ENCODE data around the gene RNU6-1. TPM values are rescaled to one million over a fixed set of nuclear protein-coding genes. Genes with fewer than 3 reads are reported as not detected.

RNU6-1 gene
- total RNA-seq, 3 donors from 2014 or later, result not detected

- Histone ChIP-seq H3K9me3 (no peaks in the 10 kb centered on the region), H3K4me1 (no peaks in the 10 kb centered on the region), H3K27me3 (no peaks in the 10 kb centered on the region), H3K36me3 (no peaks in the 10 kb centered on the region), H3K27ac (no peak overlapping the region), H3K4me3 (no peak overlapping the region)
- no peak for DNase-seq (ENCODE audit: low spot score in 2 of 2)
- TF ChIP-seq CTCF (IDR thresholded peaks at IDR 0.05) (no peak), POLR2AphosphoS5 (IDR thresholded peaks at IDR 0.05) (no peak), POLR2A (IDR thresholded peaks at IDR 0.05) (no peak)
- intact Hi-C loops (cut with DNase I; ENCODE audit: low total_unique reads), result no loop called here
These were observed 37.6 kb downstream of the RNU6-1 start for GRCh38 chr15:67801926-67802914.

- DNase-seq (ENCODE audit: low spot score in 2 of 2), result no peak
- Histone ChIP-seq H3K9me3 (no peaks in the 10 kb centered on the region), H3K4me1 (no peaks in the 10 kb centered on the region), H3K36me3 (no peaks in the 10 kb centered on the region), H3K27ac (no peak overlapping the region), H3K27me3 (no peaks in the 10 kb centered on the region), H3K4me3 (no peak overlapping the region)
- intact Hi-C loops (cut with DNase I; ENCODE audit: low total_unique reads), result no loop called here
- no peak for TF ChIP-seq POLR2A (IDR thresholded peaks at IDR 0.05)
- TF ChIP-seq POLR2AphosphoS5 (IDR thresholded peaks at IDR 0.05), result no peak
- TF ChIP-seq CTCF (IDR thresholded peaks at IDR 0.05), result no peak
These were observed 38.7 kb downstream of the RNU6-1 start for GRCh38 chr15:67801142-67801541.

GRCh38 chr15:67799801-67800205 is 40.0 kb downstream of the RNU6-1 start:
- intact Hi-C loops (cut with DNase I; ENCODE audit: low total_unique reads), result loop anchor here (2.0 kb wide), 1 partner anchor 51 kb away; no protein-coding TSS in a partner anchor
- TF ChIP-seq POLR2AphosphoS5 (IDR thresholded peaks at IDR 0.05), result no peak
- no peak for TF ChIP-seq POLR2A (IDR thresholded peaks at IDR 0.05)
- no peak for TF ChIP-seq CTCF (IDR thresholded peaks at IDR 0.05)
- Histone ChIP-seq H3K27ac (no peak overlapping the region), H3K9me3 (peaks cover 0 to 6% of the 10 kb centered on the region in 2 donors), H3K4me3 (no peak overlapping the region), H3K4me1 (no peaks in the 10 kb centered on the region), H3K27me3 (no peaks in the 10 kb centered on the region), H3K36me3 (no peaks in the 10 kb centered on the region)
- no peak for DNase-seq (ENCODE audit: low spot score in 2 of 2)

GRCh38 chr15:67796196-67797127 is 43.4 kb downstream of the RNU6-1 start:
- intact Hi-C loops (cut with DNase I; ENCODE audit: low total_unique reads), result no loop called here
- no peaks in the 10 kb centered on the region for H3K4me1 ChIP-seq
- H3K36me3 ChIP-seq, result no peaks in the 10 kb centered on the region
- DNase-seq (ENCODE audit: low spot score in 2 of 2), result no peak
- no peak overlapping the region for H3K27ac ChIP-seq
- peaks cover 0 to 8% of the 10 kb centered on the region in 2 donors for H3K9me3 ChIP-seq
- no peaks in the 10 kb centered on the region for H3K27me3 ChIP-seq
- TF ChIP-seq POLR2A (IDR thresholded peaks at IDR 0.05) (no peak), POLR2AphosphoS5 (IDR thresholded peaks at IDR 0.05) (no peak), CTCF (IDR thresholded peaks at IDR 0.05) (no peak)
- H3K4me3 ChIP-seq, result no peak overlapping the region

All from breast epithelium (tissue), 4 donors.